Measurements from ENCODE around the gene SLC52A3. TPM values are rescaled to one million over a fixed set of nuclear protein-coding genes. Genes with fewer than 3 reads are reported as not detected.

SLC52A3 gene
- total and polyA plus RNA-seq, 9 of the 15 experiments (the other 6 are each of a cell fraction or from before 2014, with no cell fraction given): 0.06 to 0.60 (median 0.11) TPM

GRCh38 chr20:719816-720215 is 48.5 kb downstream of the SLC52A3 start:
- in situ Hi-C loops (cut with MboI): no loop called here

More at GRCh38 chr20:719816-720215, 48.5 kb downstream of the SLC52A3 start:
- H3K79me2 ChIP-seq (ENCODE audit: control insufficient read depth, insufficient read depth, low read length): no peaks in the 10 kb centered on the region
- H3K27me3 ChIP-seq (ENCODE audit: control insufficient read depth in 2 of 2, insufficient read depth in 2 of 2, low read length in 2 of 2): no peaks in the 10 kb centered on the region
- H3K4me3 ChIP-seq: no peak overlapping the region
- DNase-seq (ENCODE audit: extremely low read depth in 1 of 4, low spot score in 3 of 4): no peak
- 29% methylated on average over 6 of the region's 11 CpGs for WGBS (ENCODE audit: insufficient coverage, low coverage, missing lambda C conversion rate)
- no peak overlapping the region for H3K9ac ChIP-seq (ENCODE audit: insufficient read depth in 1 of 2, low read depth in 2 of 2, low read length in 2 of 2)
- BruUV-seq (replicated peaks): no TSS peak
- TF ChIP-seq, protein P1, sequence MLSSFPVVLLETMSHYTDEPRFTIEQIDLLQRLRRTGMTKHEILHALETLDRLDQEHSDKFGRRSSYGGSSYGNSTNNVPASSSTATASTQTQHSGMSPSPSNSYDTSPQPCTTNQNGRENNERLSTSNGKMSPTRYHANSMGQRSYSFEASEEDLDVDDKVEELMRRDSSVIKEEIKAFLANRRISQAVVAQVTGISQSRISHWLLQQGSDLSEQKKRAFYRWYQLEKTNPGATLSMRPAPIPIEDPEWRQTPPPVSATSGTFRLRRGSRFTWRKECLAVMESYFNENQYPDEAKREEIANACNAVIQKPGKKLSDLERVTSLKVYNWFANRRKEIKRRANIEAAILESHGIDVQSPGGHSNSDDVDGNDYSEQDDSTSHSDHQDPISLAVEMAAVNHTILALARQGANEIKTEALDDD (IDR thresholded peaks at IDR 0.05): no peak
- TF ChIP-seq, protein P2, sequence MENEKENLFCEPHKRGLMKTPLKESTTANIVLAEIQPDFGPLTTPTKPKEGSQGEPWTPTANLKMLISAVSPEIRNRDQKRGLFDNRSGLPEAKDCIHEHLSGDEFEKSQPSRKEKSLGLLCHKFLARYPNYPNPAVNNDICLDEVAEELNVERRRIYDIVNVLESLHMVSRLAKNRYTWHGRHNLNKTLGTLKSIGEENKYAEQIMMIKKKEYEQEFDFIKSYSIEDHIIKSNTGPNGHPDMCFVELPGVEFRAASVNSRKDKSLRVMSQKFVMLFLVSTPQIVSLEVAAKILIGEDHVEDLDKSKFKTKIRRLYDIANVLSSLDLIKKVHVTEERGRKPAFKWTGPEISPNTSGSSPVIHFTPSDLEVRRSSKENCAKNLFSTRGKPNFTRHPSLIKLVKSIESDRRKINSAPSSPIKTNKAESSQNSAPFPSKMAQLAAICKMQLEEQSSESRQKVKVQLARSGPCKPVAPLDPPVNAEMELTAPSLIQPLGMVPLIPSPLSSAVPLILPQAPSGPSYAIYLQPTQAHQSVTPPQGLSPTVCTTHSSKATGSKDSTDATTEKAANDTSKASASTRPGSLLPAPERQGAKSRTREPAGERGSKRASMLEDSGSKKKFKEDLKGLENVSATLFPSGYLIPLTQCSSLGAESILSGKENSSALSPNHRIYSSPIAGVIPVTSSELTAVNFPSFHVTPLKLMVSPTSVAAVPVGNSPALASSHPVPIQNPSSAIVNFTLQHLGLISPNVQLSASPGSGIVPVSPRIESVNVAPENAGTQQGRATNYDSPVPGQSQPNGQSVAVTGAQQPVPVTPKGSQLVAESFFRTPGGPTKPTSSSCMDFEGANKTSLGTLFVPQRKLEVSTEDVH (IDR thresholded peaks at IDR 0.05; ENCODE audit: low read depth, partially characterized antibody): no peak
- TF ChIP-seq GTF3C2 (IDR thresholded peaks at IDR 0.05; ENCODE audit: borderline replicate concordance, extremely low read depth, insufficient read length): no peak
- TF ChIP-seq DEAF1 (CRISPR knock-in tag; IDR thresholded peaks at IDR 0.05): no peak
- no peak for FAIRE-seq
- no peak overlapping the region for H3K4me2 ChIP-seq (ENCODE audit: insufficient read depth, low read length)
- H3K4me1 ChIP-seq (replicated peaks in 1 of 2; ENCODE audit: control insufficient read depth in 2 of 2, insufficient read depth in 2 of 2, low read length in 2 of 2): peaks cover 0 to 5% of the 10 kb centered on the region in 2 experiments; a peak in 2 of 5 replicates
- no peaks in the 10 kb centered on the region for H4K20me1 ChIP-seq (replicated peaks; ENCODE audit: control insufficient read depth, insufficient read depth, low read length)
- no peak for ATAC-seq
- POLR2A ChIA-PET: interaction anchor here (0.6 kb wide), 1 partner anchor 17 kb away, joined by 3 read pairs; no protein-coding TSS in a partner anchor
- CTCF ChIA-PET (ENCODE audit: low intra/inter-chr PET ratio): no interaction called here
- H2AFZ ChIP-seq (ENCODE audit: low read depth, low read length): no peak overlapping the region
- H3K36me3 ChIP-seq (ENCODE audit: control insufficient read depth, insufficient read depth, low read length): no peaks in the 10 kb centered on the region
- H3K27ac ChIP-seq (ENCODE audit: extremely low read depth, low read depth, low read length): no peak overlapping the region
- H3K9me1 ChIP-seq (ENCODE audit: control insufficient read depth, insufficient read depth, low read length): no peaks in the 10 kb centered on the region
- H3K9me3 ChIP-seq (replicated peaks; ENCODE audit: control insufficient read depth, insufficient read depth, low read depth, low read length): no peaks in the 10 kb centered on the region
- intact Hi-C loops (cut with micrococcal nuclease): no loop called here

All from K562 (cell line).